ENCODE data around the gene MILR1.

- TF ChIP-seq CTCF (IDR thresholded peaks at IDR 0.05) (no peak), POLR2A (IDR thresholded peaks at IDR 0.05) (no peak)
Observed at GRCh38 chr17:64500487-64500859, 51.6 kb downstream of the MILR1 start.

Data from right lobe of liver (tissue), 4 donors.